NCI-H510A treated with DMSO at 0.1 percent for 48 hours (cell line): ENCODE data around the gene WLS.

ENCODE experiments used
- DNase-seq: peaks from one replicate; lab custom pipeline; 2025; lab: John Stamatoyannopoulos, UW

WLS gene

DNA sequence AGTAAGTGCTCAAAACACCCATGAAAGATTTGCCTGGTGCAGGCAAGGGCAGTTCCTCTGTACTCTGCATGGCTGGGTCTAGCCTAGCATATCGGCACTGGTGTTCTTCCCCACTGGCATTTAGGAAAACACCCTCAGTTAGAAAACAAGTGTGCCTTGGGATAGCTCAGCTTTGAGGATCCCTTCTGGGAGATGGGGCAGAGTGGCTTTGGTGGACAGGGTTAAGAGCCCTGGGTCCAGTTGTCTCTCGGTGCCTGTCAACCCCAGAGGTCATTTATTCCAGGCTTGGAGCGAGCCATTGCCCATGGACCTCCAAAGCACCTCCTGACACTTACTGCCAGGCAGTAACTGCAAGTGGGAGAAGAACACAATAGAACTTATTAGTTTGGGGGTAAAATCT lies 101.1 kb downstream of the WLS start:
- DNase-seq, result no peak

DNA sequence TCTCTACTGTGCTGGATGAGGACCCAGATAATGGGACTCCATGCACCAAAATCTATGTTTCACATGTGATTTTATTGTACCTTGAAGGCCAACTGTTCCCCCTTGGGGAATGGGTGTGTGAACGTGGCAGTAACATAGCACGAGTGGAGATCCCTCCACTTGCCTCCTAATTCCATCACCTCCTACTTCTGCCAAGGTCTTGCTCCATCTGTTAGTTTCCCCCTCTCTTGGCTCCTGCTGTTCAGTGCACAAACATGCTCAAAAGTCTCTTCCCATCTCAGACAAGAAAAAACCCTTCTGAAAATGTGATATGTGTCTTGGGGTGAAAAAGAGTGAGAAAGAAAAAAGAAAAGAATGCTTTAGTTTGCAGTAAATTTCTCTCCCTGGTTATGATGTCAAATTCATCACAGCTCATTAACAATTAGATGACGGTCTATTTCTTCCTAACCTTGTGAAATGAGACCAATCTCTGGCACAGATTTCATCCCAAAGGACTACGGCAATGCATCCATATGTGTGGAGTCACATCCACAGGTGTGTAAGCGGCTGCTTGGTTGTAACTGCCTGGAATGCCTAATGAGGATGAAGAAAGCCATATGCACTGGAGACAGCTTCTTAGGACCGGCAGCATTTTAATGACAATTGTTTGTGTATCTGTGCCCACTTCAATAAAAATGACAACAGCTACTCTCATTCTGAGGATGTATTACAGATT lies 102.6 kb downstream of the WLS start:
- DNase-seq, result no peak

DNA sequence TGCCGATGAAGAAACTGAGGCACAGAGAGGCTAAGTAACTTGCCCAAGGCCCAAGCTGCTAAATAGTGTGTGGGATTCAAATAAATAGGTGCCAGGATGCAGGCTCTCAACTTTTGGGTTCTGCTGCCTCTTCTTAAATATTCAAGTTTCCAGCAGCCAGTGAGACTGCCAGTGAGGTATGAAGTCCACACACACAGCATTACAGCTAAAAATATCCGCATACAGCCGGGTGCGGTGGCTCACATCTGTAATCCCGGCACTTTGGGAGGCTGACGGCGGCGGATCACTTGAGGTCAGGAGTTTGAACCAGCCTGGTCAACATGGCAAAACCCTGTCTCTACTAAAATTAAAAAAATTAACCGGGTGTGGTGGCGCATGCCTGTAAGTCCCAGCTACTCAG lies 103.5 kb downstream of the WLS start:
- DNase-seq, result no peak

DNA sequence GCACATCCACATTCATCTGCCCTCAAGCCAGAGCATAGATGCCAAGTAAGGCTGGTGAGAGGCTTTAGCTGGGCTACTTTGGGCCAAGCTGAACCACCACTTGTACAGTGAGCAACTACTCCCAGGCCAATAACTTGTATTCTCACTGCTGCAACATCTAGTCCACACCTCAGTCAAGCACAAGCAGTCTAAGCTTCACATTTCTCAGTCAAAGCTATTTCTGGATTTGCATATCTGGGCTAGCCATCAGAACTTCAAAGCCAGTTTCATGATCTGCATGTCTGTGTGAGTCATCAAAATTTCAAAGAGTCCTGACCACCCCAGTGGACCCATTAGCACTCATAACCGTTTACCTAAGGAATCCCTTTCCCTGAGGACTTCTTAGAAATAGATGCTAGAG lies 104.2 kb downstream of the WLS start:
- no peak for DNase-seq

DNA sequence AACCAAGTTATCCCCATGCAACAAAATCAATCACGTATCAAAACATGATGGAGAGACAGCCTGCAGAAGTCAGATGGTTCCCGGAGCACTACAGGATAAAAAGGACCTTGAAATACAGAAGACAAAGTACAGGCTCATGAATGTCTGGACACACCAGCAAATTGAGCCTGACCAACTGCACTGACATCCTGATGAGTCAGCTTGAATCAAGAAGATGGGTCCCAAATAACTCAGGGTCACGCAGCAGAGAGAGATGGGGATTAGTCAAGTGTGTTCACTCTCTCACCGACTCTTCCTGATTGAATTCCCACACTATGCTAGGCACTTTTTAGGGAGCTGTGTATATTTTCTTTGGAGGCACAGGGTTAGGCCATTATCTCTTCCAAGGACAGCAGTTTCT lies 110.8 kb downstream of the WLS start:
- DNase-seq, result no peak

DNA sequence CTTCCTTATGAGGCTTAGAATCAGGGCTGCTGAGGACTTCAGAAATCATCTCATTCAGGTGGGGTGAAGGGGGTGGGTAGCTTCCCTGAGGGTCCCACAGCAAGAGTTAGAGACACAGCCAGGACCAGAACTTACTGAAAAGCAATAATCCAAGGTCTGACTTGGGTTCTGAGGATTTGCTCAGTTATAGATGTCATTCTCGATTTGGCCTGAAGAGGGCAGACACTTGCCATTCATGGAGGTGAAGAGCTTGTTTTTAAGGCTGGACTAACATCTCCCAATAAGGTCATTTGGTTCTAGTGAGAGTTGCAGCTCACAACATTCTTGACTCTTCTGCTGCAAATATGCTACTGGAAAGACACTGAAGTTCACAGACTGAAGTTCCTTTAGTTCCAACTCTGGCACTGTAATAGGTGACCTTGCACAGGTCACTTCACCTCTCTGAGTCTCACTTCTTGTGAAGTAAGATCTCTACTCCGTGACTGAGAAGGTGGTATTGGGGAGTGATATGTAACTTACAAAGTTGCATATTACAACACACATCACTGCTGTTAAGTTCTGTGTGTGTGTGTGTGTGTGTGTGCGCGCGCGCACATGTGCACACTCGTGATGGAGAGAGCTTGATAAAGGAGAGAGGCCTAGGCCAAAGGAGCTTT lies 112.1 kb downstream of the WLS start:
- peak; percentile 91 for DNase-seq

DNA sequence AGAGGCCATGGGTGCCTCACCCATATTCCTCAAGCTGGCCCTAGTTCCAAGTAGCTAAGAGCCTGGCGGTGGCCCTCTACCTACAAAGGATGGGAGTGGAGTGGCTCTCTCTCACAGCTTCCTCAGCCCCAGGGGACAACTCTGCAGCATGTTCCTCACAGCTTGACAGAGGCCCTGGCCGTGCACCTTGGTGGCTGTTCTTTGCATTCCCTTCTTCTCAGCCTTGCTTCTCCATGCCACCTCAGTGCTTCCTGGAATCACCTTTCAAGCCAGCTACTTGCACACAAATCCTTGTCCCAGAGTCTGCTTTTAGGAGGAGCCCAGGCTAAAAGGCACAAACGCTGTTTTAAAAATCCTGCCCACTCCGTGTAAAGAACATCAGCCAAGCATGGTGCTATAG lies 112.9 kb downstream of the WLS start:
- no peak for DNase-seq

DNA sequence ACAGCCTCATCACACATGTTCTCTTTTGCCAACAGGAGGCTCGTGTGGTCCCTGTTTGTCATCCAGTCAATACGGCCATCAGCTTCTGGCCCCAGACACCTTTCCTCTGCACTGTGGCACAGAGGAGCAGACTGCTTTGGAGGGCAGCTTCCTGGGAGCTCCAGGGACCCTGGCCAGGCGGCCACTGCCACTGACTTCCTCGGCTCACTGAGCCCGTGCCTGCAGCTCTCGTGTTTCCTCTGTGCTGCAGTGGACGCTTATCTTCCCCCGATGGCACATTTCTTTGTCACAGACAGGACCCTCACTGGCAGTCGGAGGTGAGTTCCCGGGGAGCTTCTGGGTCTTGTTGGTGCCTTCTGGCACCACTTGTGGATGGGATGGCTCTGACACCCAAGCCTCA lies 114.9 kb downstream of the WLS start:
- DNase-seq, result no peak

DNA sequence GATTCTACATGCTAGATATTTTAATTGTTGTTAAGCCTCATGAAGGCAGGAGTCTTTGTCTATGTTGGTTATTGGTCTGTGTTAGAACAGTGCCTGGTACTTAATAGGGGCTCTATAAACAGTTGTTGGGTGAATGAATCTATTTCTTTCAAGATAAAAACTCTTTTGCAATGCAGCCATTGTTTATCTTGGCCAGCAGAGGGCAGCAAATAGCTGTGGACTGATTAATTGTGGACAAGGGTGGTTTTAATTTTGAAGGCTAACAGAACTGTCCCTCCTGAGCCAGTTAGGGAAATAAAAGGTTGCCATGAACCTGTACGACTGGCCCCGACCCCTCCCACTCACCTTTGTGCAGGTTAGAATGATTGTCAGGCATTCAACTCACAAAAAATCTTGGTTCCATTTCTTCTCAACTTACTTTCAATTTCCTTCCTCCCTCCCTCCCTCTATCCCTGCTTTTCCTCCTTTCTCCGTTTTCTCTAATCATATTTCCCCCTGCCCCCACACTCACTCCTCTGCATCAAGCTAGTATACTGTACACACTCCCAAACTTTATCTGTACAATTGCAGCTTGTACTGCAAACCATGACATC lies 115.6 kb downstream of the WLS start:
- DNase-seq, result peak; percentile 77

DNA sequence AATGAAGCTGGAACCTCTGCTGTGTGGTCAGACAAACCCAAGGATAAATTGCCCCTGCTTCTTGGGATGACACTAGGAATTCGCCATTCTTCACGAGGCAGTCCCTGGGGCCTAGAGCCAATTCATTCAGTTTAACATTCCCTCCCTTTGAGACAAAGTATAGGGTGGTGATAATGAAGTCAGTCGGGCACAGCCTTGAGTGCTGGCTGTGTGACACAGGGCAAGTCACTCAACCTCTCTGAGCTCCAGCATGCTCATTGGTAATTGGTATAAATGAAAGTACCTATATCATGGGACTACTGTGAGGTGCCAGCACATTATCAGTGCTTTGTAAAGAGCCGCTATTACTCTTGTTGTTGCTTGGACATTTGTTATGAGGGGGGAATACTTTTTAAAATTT lies 117.0 kb downstream of the WLS start:
- DNase-seq, result no peak

DNA sequence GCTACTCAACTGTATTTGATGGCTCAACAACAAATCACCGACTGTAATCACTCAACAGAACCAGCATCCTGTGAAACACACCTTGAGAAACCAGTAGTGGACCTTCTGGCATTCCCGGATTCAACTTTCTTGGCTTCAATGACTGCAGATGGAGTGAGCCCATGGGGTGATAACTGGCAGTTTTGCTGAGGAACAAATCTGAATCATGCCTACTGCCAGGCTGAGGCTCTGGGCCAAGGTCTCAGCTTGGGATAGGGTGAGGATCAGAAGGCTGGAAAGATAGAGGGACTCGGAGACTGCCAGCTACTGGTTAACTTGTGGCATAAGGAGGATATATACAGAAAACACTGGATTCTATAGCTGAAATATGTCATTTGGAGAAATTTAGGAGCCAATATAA lies 118.4 kb downstream of the WLS start:
- no peak for DNase-seq

DNA sequence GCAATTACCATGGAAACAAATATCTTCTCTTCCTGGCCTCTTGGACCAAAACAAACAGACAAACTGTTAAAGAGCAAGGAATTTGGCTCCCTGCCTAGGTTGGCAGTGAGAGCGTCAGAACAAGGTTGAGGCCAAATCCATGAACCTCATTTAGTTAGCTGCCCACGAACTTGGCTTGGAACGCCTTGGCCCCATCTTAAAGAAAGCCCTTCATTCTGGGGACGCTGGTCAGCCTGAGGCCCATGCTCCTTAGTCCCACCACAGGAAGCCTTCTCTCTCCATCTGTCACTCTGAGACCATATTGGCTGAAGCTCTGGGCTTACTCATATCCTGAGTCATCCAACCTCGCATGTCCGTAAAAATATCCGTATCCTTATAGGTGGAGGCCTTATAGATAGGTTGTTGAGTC lies 119.5 kb downstream of the WLS start:
- no peak for DNase-seq

DNA sequence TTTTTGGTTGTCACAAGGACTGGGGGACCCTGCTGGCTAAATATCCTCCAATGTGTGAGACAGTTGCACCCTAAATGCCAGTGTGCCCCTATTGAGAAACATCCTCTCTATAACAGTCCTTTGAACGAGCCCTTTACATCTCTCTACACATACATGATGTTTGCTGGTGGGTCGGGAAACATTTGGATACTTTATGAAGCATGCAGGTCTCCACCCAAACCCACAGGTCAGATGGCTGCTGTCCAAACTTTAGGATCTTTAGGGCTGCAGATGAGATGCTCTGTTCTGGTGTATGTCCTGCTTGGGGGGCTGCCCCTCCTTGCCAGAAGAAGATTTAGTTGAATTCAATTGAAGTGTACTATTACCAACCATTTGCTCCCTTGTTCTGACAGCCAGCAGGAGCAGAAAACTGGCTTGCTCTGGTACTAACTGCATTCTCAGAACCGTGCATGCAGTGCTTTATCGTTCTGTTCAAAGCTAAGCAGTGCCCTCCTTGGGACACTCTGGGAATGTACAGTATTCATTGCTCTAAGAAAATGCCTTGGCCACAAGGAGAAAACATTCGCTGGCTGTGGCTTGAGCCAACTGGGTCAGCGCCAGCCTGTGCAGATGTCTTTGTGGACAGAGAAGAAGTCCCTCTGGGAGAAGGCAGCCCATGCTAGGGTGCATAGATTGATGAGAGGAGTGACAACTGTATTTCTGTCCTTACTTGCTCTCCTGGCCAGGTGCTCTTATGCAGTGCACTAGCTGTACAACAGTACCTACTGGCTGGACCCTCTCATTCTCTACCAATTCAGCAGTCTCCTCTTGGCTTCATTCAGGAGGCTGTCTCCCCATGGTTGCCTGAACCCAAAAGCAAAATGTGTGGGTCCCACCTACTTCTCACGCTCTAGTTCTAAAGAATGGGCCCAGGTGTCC lies 120.5 kb downstream of the WLS start:
- DNase-seq, result peak; percentile 55

DNA sequence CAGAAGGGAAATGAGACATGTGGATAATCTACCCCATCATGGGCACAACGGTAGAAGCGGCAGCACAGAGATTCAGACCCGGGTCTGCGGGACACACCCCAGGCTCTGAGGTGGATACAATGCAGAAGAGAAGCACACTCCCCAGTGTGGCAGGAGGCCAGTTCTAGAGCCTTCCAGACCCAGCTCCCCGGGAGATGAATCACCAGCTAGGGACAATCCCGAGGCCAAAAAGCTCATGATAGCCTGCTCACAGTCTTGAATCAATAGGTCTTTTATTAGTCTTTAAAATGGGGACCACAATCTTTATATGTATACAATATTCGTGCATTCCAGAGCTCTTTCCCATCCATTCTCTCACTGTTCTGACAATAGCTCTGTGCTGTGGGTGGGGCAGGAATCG lies 124.6 kb downstream of the WLS start:
- DNase-seq, result no peak

DNA sequence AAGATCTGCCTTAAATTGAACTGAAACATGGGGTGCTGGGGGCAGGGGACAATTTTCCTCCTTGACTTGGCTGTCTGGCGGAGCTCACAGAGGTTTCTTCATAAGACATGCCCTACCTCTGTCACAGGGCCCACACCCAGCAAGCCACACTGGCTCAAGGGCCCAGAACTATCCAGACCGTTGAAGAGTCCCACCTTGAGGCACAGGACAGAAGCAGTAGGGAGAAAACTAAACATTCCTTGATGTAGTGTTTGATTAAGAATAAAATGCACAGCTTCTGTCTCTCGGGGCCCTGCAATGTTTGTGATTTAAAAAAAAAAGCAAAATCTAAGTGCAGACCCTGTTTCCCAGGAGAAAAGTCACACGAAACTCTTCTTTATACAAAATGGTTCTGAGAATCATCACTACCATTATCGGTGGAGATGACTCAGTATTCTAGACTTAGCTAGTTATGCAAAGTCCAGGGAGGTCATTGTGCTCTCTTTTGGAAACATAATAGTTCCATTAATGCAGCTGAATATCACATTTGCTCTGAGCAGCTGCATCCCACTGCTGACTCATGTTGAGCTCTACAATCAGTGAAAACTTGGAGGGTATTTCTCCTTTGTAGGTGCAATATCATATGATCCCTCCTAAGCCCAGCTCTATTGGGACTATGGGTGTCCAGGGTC lies 128.3 kb downstream of the WLS start:
- no peak for DNase-seq

DNA sequence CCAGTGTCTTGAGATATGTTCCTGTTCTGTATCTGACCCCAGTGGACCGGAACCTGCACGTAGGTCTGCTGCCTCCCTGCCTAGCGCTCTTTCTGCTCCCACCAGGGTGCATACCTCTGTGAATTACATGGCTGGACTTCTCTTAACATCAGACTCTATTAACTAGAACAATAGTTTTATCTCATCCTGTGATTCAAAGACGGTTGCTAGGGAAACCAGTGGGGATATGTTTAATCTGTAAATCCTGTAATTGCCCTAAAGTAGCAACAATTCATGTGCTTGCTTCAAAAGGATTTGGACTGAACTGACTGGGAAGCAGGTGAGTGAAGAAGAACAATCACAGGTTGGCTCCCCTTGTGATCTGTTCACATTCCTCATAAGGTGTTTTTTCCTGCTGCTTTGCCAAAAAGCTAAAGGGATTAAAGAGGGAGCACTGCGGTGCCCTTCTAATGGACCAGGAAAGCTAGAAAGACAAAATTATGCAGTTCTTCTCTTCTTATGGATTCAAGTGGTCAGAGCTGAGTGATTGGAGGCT lies 129.2 kb downstream of the WLS start:
- DNase-seq, result no peak

DNA sequence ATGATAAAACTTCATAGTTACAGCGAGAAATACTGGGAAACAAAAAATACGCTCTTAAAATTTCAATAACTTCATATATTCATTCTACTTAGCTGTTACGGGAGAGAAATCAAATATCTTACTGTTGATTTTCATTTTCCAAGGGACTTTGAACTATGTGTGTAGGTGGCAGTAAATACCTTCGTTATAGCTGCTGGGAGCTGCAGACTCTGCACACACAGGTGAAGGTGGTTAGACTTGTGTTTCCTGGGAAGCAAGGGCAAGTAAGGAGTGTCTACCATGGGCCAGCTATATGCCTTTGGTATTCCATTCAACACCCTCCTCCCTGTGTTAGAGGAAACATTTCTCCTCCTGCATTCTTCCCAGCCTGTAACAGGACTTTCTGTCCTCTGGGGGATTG lies 130.5 kb downstream of the WLS start:
- no peak for DNase-seq

DNA sequence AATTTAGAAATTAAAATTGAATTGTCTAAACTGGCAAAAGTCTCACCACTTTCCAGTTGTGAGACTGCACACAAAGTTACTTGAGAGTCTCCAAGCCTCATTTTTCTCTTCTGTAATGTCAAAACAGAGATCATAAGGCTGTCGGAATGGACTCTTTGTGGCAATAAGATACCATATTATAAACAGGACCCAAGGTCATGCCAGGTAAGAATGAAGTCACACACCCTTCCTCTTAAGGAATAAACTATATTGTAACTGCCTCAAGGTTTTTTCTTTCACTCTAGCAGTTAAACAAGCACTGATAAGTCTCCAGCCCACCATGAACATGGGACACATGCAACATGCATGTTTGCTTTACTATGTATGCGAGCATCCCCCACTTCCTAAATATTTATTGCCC lies 131.8 kb downstream of the WLS start:
- DNase-seq, result no peak

DNA sequence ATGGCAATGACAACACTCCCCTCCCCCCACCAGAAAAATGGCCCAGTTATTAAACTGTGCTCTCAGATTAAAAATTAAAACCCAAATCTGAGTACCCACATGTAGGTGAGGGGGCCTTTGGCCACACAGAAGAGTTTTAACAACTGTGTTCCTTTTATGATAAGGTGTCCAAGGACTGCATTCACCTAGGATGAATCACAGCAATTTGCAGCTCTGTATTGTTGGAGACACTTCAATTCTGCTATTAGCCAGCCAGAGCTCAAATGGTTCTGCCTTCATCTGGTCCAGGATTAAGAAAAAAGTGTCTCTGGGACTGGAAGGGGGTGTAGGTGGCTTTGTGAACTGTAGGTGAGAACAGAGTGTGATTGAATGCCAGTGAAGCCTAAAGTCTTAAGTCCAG lies 138.6 kb downstream of the WLS start:
- no peak for DNase-seq

DNA sequence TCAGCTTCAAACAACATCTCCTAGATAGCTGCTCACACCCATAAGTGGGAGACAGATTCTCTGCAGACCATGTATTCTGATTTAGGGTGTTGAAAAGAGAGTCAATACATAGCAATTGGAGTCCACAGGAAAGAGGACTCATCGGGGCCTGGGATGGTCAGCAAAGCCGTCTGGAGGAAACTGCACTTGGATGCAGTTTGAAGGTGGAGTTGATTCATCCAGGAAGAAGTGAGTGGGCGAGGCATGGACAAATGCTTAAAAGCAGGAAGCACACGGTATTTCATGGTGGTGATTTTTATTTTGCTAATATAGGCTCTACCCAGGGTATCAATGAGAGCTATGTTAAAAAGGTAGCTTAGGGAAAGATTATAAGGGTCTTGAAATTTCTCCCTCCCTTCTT lies 145.1 kb downstream of the WLS start:
- no peak for DNase-seq

DNA sequence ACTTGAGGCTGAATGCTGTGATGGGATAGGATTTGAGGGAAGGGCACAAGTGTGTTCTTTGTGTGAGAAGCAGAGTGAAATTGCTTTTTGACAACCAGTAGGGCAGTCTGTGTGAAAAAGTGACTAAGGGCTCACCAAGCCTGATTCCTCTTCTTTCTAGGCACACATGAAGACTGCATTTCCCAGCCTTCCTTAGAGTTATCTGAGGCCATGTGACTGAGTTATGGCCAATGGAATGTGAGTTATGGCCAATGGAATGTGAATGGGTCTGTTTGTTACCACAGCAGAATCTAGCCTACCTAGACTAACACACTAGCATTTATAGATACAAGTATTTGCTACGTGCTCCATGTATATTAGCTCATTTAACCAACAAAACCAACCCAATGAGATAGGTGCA lies 146.6 kb downstream of the WLS start:
- DNase-seq, result no peak

DNA sequence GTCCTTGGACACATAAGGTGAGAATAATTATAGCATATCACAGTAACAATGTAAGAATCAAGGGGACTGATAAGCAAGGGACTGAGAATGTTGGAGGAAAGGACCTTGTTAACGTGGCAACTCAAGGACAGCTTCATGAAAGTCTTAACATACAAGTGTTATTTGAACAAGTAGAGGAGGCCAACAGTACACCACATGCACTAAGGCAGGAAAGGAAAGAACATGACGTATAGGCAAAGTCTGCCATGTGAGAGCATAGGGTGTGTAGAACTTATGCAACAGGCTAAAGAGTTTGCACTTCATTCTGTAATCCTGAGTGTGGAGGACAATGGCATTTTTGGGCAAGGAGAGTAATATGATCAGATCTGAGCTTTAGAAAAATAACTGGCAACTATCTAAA lies 148.6 kb downstream of the WLS start:
- no peak for DNase-seq
